AG09309 (cell line): Measurements from ENCODE around the gene WDR7.

Source experiments
- DNase-seq: peaks from one replicate; pipeline ENCODE4 v3.0.0-alpha.2; 2010; ENCODE audit warnings: low read depth
- H3K4me3 ChIP-seq: 2 replicates; pipeline ENCODE4 v1.5.1; 2011; ENCODE audit warnings: mild to moderate bottlenecking, low read depth, low read length, moderate library complexity; ENCODE audit not compliant: control insufficient read depth
- CTCF ChIP-seq: IDR thresholded peaks from 2 replicates; pipeline ENCODE4 v1.5.1; 2011; ENCODE audit warnings: mild to moderate bottlenecking, low read depth, low read length, inconsistent platforms; ENCODE audit not compliant: insufficient read depth, control insufficient read depth; ENCODE audit errors: missing control alignments

The WDR7 gene

GRCh38 chr18:57014772-57015413, 363.7 kb downstream of the WDR7 start:
- H3K4me3 ChIP-seq = no peak overlapping the region
- TF ChIP-seq CTCF = no peak
- DNase-seq = no peak

GRCh38 chr18:57015451-57015850, 364.3 kb downstream of the WDR7 start:
- no peak for TF ChIP-seq CTCF
- H3K4me3 ChIP-seq = no peak overlapping the region
- DNase-seq = no peak

GRCh38 chr18:57018845-57019244, 367.7 kb downstream of the WDR7 start:
- no peak for TF ChIP-seq CTCF

GRCh38 chr18:57022716-57023115, 371.6 kb downstream of the WDR7 start:
- DNase-seq = no peak
- H3K4me3 ChIP-seq = no peak overlapping the region
- TF ChIP-seq CTCF = no peak

More at GRCh38 chr18:57018845-57019244, 367.7 kb downstream of the WDR7 start:
- no peak for DNase-seq
- no peak overlapping the region for H3K4me3 ChIP-seq

- no peak for DNase-seq
- no peak for TF ChIP-seq CTCF
These were observed 372.2 kb downstream of the WDR7 start for GRCh38 chr18:57023275-57023882.

GRCh38 chr18:57025540-57025939, 374.4 kb downstream of the WDR7 start:
- no peak overlapping the region for H3K4me3 ChIP-seq
- TF ChIP-seq CTCF = no peak
- no peak for DNase-seq

More at GRCh38 chr18:57023275-57023882, 372.2 kb downstream of the WDR7 start:
- H3K4me3 ChIP-seq = no peak overlapping the region
